Suprapubic skin (tissue), 4 donors: Measurements from ENCODE around the gene C1orf122.

ENCODE experiments used
- EP300 ChIP-seq: sonication (generic); formaldehyde crosslinking; IDR thresholded peaks from one replicate; pipeline ENCODE4 v1.6.1; 2017; ENCODE audit warnings: antibody characterized with exemption
- POLR2A ChIP-seq, 2 donors: fragments of 450-650 bp; IDR thresholded peaks; one replicate each; pipeline ENCODE4 v1.6.1; 2017; ENCODE audit warnings: antibody characterized with exemption in 2 of 2, mild to moderate bottlenecking in 2 of 2, moderate library complexity in 2 of 2
- POLR2AphosphoS5 ChIP-seq, 3 donors: sonication (generic); formaldehyde crosslinking; IDR thresholded peaks; one replicate each; pipeline ENCODE4 v1.6.1; 2017; ENCODE audit warnings: antibody characterized with exemption in 3 of 3
- TF ChIP-seq, protein P1 (sequence below), 2 donors: fragments of 200-600 bp in 1 of 2; fragments of 450-650 bp in 1 of 2; sonication (generic) in 1 of 2; IDR thresholded peaks; one replicate each; pipeline ENCODE4 v1.5.1; 2016 to 2019; ENCODE audit warnings: antibody characterized with exemption in 2 of 2, mild to moderate bottlenecking in 1 of 2, moderate library complexity in 1 of 2

DNA sequence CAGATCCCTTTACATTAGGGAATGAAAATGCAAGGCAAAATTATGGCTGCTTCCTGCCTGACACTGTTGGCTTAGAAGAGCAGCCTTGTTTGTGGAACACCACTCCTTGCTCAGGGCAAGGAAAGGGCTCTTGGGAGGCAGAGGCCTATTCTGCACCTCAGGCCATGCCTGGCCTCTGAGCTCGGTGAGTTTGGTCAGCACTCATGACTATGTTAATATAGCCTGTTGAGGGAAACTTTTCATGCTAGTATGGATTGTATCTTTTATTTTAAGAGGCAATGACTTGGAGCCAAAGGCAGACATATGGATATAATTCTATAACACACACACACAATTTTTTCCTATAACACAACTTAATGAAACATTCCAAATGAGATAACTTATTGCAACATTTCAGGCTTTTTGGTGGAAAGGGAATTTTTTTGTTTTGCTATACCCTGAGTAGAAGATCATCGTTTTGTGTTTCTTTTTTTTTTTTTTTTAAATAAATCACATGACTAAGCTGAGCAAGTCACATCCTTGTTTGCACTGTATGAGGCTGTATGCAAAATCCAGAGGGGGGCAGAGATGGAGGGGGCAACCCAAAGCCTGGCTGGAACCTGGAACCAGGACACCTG, 6.0 kb downstream of the C1orf122 start:
- TF ChIP-seq, protein P1, sequence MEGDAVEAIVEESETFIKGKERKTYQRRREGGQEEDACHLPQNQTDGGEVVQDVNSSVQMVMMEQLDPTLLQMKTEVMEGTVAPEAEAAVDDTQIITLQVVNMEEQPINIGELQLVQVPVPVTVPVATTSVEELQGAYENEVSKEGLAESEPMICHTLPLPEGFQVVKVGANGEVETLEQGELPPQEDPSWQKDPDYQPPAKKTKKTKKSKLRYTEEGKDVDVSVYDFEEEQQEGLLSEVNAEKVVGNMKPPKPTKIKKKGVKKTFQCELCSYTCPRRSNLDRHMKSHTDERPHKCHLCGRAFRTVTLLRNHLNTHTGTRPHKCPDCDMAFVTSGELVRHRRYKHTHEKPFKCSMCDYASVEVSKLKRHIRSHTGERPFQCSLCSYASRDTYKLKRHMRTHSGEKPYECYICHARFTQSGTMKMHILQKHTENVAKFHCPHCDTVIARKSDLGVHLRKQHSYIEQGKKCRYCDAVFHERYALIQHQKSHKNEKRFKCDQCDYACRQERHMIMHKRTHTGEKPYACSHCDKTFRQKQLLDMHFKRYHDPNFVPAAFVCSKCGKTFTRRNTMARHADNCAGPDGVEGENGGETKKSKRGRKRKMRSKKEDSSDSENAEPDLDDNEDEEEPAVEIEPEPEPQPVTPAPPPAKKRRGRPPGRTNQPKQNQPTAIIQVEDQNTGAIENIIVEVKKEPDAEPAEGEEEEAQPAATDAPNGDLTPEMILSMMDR (IDR thresholded peaks at IDR 0.05), result no peak
- TF ChIP-seq POLR2AphosphoS5 (IDR thresholded peaks at IDR 0.05), result no peak
- TF ChIP-seq POLR2A (IDR thresholded peaks at IDR 0.05), result no peak
- no peak for TF ChIP-seq EP300
